ENCODE results near the gene SPATA21.

DNA sequence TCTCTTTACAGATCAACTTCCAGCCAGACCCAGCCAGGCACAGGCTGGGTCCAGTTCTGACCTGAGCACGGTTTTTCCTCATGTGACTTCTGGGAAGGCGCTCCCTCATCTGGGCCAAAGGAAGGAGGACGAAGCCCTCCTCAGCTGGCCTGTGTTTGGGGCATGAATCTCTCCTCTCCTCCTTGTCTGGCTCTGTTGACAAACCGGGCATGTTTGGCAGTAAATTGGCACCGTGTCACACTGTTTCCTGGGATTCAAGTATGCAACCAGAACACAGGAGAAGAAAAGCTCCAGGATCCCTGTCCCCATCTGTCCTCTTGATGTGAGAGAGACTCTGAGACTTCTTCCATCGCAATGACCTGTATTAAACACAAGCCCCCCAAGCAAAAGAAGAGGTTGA is 21.6 kb upstream of the SPATA21 start:
- TF ChIP-seq, protein P1, sequence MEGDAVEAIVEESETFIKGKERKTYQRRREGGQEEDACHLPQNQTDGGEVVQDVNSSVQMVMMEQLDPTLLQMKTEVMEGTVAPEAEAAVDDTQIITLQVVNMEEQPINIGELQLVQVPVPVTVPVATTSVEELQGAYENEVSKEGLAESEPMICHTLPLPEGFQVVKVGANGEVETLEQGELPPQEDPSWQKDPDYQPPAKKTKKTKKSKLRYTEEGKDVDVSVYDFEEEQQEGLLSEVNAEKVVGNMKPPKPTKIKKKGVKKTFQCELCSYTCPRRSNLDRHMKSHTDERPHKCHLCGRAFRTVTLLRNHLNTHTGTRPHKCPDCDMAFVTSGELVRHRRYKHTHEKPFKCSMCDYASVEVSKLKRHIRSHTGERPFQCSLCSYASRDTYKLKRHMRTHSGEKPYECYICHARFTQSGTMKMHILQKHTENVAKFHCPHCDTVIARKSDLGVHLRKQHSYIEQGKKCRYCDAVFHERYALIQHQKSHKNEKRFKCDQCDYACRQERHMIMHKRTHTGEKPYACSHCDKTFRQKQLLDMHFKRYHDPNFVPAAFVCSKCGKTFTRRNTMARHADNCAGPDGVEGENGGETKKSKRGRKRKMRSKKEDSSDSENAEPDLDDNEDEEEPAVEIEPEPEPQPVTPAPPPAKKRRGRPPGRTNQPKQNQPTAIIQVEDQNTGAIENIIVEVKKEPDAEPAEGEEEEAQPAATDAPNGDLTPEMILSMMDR (IDR thresholded peaks at IDR 0.05), result no peak
- TF ChIP-seq POLR2A (IDR thresholded peaks at IDR 0.05), result no peak

All from testis (tissue), 2 donors.